Loucy (cell line): ENCODE results near the gene OSBPL8.

Source experiments
- H2AFZ ChIP-seq: fragments of 200-600 bp; sonication (generic); 2 replicates; pipeline ENCODE4 v1.6.0; 2016; ENCODE audit warnings: antibody characterized with exemption, mild to moderate bottlenecking, low read length, moderate library complexity
- H3F3A ChIP-seq: fragments of 200-600 bp; 2 replicates; pipeline ENCODE4 v1.6.0; 2016; ENCODE audit warnings: antibody characterized with exemption, low read depth, mild to moderate bottlenecking
- H3K27me3 ChIP-seq: fragments of 200-600 bp; sonication (generic); 2 replicates; pipeline ENCODE4 v1.6.1; 2014; ENCODE audit warnings: low read length, mild to moderate bottlenecking; ENCODE audit not compliant: insufficient read depth, poor library complexity, severe bottlenecking
- H3K36me3 ChIP-seq: fragments of 200-600 bp; sonication (generic); 2 replicates; pipeline ENCODE4 v1.6.1; 2016; ENCODE audit warnings: low read length; ENCODE audit not compliant: insufficient read depth
- H3K4me1 ChIP-seq: fragments of 200-600 bp; sonication (generic); 2 replicates; pipeline ENCODE4 v1.5.1; 2014; ENCODE audit warnings: low read length, mild to moderate bottlenecking; ENCODE audit not compliant: insufficient read depth, poor library complexity, severe bottlenecking
- H3K4me2 ChIP-seq: fragments of 200-600 bp; sonication (generic); 2 replicates; pipeline ENCODE4 v1.6.0; 2014; ENCODE audit warnings: antibody characterized with exemption, low read length, low read depth, mild to moderate bottlenecking; ENCODE audit not compliant: poor library complexity, severe bottlenecking
- H3K4me3 ChIP-seq: fragments of 200-600 bp; sonication (generic); 2 replicates; pipeline ENCODE4 v1.5.1; 2014; ENCODE audit warnings: low read length, mild to moderate bottlenecking, mixed read lengths; ENCODE audit not compliant: poor library complexity, severe bottlenecking
- H3K79me2 ChIP-seq: fragments of 200-600 bp; sonication (generic); 2 replicates; pipeline ENCODE4 v1.6.1; 2014; ENCODE audit warnings: low read length; ENCODE audit not compliant: insufficient read depth
- H3K9ac ChIP-seq: fragments of 200-600 bp; sonication (generic); 2 replicates; pipeline ENCODE4 v1.6.0; 2014; ENCODE audit warnings: mild to moderate bottlenecking, low read depth, low read length, moderate library complexity; ENCODE audit not compliant: poor library complexity, severe bottlenecking
- H3K9me2 ChIP-seq: fragments of 200-600 bp; sonication (generic); replicated peaks from 2 replicates; pipeline ENCODE4 v1.6.1; 2016; ENCODE audit warnings: low read depth, low read length, mixed read lengths
- H3K9me3 ChIP-seq: fragments of 200-600 bp; sonication (generic); 2 replicates; pipeline ENCODE4 v1.6.1; 2014; ENCODE audit warnings: mild to moderate bottlenecking, antibody characterized with exemption, low read length, low read depth; ENCODE audit not compliant: insufficient read depth
- H4K20me1 ChIP-seq: fragments of 200-600 bp; sonication (generic); 2 replicates; pipeline ENCODE4 v1.6.0; 2014; ENCODE audit warnings: antibody characterized with exemption, low read length, mild to moderate bottlenecking; ENCODE audit not compliant: insufficient read depth, poor library complexity, severe bottlenecking
- EZH2phosphoT487 ChIP-seq: fragments of 200-600 bp; IDR thresholded peaks from 2 replicates; pipeline ENCODE4 v1.6.1; 2018; ENCODE audit warnings: antibody characterized with exemption, mild to moderate bottlenecking, moderate library complexity, borderline replicate concordance
- TF ChIP-seq, protein P1 (sequence below): fragments of 200-600 bp; sonication (generic); conservative IDR thresholded peaks from 2 replicates; pipeline ENCODE4 v1.5.1; 2014; ENCODE audit warnings: mild to moderate bottlenecking, antibody characterized with exemption, low read length

Gene OSBPL8

DNA sequence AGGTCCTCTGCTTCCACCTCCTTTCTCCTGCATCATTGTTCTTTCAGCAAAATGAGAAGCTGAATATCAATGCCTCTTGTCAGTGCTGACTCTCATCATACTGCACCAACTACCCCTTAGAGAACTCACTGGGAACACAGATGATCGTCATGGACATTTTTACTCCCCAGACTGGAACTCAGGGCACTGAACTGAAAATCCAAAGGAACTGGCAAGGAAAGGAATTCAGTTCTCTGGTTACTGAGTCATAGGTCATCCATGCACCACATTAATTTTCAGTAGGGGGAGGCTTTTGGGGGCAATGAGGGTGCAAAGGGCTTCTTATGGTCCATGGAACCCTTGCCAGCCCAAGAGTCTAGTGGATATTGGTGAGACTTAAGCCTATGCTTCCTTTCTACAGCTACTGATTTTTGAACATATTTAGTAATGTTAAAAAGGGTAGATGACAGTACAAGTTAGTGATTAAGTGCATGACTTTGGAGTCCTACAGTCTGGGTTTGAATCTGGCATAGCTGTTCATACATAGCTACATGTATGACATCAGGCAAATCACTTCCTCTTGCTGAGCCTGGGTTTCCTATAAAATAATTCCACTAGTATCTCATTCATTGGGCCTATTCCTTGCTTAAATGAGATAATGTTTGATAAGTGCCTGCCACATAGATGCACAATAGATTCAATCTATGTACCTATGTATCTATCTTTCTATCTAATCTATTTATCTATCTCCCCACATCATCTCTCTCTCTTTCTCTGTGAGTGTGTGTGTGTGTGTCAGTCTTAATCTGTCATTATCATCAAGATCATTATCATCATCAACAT is 240.6 kb downstream of the OSBPL8 start:
- Histone ChIP-seq H3K9ac (no peak overlapping the region), H3K36me3 (no peaks in the 10 kb centered on the region), H3K4me3 (no peak overlapping the region), H3K4me2 (no peak overlapping the region), H3K27me3 (no peaks in the 10 kb centered on the region), H2AFZ (no peak overlapping the region), H4K20me1 (no peaks in the 10 kb centered on the region), H3K79me2 (no peaks in the 10 kb centered on the region), H3K9me2 (no peaks in the 10 kb centered on the region), H3F3A (no peaks in the 10 kb centered on the region), H3K9me3 (no peaks in the 10 kb centered on the region), H3K4me1 (no peaks in the 10 kb centered on the region)
- TF ChIP-seq, protein P1, sequence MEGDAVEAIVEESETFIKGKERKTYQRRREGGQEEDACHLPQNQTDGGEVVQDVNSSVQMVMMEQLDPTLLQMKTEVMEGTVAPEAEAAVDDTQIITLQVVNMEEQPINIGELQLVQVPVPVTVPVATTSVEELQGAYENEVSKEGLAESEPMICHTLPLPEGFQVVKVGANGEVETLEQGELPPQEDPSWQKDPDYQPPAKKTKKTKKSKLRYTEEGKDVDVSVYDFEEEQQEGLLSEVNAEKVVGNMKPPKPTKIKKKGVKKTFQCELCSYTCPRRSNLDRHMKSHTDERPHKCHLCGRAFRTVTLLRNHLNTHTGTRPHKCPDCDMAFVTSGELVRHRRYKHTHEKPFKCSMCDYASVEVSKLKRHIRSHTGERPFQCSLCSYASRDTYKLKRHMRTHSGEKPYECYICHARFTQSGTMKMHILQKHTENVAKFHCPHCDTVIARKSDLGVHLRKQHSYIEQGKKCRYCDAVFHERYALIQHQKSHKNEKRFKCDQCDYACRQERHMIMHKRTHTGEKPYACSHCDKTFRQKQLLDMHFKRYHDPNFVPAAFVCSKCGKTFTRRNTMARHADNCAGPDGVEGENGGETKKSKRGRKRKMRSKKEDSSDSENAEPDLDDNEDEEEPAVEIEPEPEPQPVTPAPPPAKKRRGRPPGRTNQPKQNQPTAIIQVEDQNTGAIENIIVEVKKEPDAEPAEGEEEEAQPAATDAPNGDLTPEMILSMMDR, result no peak
- no peak for TF ChIP-seq EZH2phosphoT487

GRCh38 chr12:76317976-76318375 is 241.6 kb downstream of the OSBPL8 start:
- Histone ChIP-seq H3F3A (no peaks in the 10 kb centered on the region), H3K27me3 (no peaks in the 10 kb centered on the region), H3K4me3 (no peak overlapping the region), H3K36me3 (no peaks in the 10 kb centered on the region), H3K4me1 (no peaks in the 10 kb centered on the region), H3K9me2 (no peaks in the 10 kb centered on the region), H2AFZ (no peak overlapping the region), H3K4me2 (no peak overlapping the region), H3K79me2 (no peaks in the 10 kb centered on the region), H4K20me1 (no peaks in the 10 kb centered on the region), H3K9ac (no peak overlapping the region), H3K9me3 (no peaks in the 10 kb centered on the region)
- TF ChIP-seq EZH2phosphoT487, result no peak
- TF ChIP-seq, protein P1, result no peak

DNA sequence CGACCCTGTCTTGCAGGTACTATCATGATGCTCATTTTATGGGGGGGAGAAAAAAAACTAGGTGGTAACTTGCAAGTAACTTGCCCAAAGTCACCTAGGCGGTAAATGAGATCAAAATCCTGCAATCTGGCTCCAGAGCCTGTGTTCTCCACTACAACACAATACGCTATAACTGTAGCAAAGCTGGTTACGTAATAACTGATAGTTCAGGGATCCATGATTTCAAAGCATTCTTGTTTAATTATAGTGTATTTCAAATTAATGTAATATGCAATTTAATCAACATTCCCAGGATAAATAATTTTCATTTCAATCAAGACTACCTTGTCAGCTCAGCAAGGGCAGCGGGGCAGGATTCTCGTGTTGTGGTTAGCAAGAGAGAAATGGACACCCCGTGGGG is 243.1 kb downstream of the OSBPL8 start:
- Histone ChIP-seq H3K9me2 (no peaks in the 10 kb centered on the region), H3K9ac (no peak overlapping the region), H4K20me1 (no peaks in the 10 kb centered on the region), H3K4me2 (no peak overlapping the region), H3K9me3 (no peaks in the 10 kb centered on the region), H2AFZ (no peak overlapping the region), H3K4me3 (no peak overlapping the region), H3F3A (no peaks in the 10 kb centered on the region), H3K79me2 (no peaks in the 10 kb centered on the region), H3K4me1 (no peaks in the 10 kb centered on the region), H3K36me3 (no peaks in the 10 kb centered on the region), H3K27me3 (no peaks in the 10 kb centered on the region)
- TF ChIP-seq, protein P1, result no peak
- no peak for TF ChIP-seq EZH2phosphoT487
